ENCODE data around the gene PAK3. TPM values are rescaled to one million over a fixed set of nuclear protein-coding genes. Genes with fewer than 3 reads are reported as not detected.

The PAK3 gene
- total and polyA plus RNA-seq, 2 experiments from 2014 or later, result 5.0 to 5.4 TPM

DNA sequence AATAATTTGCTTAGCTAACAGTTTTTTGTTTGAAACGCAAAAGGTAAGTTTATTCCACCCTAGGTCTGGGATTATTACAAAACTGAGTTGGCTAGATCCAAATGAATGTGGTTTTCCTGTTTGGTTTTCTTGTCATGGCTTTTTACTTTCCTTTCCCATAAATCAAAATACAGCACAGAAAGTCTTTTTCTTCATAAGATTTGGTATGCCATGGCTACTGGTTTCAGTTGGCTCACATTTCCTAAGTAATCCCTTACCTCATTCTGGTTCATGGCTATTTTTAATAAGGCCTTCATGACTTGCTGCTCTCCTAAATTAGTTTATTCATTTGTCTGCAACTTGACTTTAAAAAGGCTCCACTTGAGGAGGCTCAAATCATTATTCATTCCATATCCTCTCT lies 12.9 kb upstream of the PAK3 start:
- Histone ChIP-seq H3K4me1 (ENCODE audit: insufficient read depth) (peaks cover 26% of the 10 kb centered on the region), H3K9me2 (ENCODE audit: insufficient read depth) (no peaks in the 10 kb centered on the region), H3K4me3 (no peak overlapping the region), H4K20me1 (replicated peaks; ENCODE audit: insufficient read depth) (no peaks in the 10 kb centered on the region), H3K4me2 (no peak overlapping the region), H3K36me3 (ENCODE audit: insufficient read depth) (no peaks in the 10 kb centered on the region), H2AFZ (no peak overlapping the region), H3K79me2 (replicated peaks; ENCODE audit: insufficient read depth) (no peaks in the 10 kb centered on the region), H3F3A (replicated peaks; ENCODE audit: low read depth) (no peaks in the 10 kb centered on the region), H3K27me3 (ENCODE audit: insufficient read depth) (no peaks in the 10 kb centered on the region), H3K27ac (ENCODE audit: low read depth) (no peak overlapping the region)
- TF ChIP-seq CREB1 (CRISPR knock-in tag; IDR thresholded peaks at IDR 0.05; ENCODE audit: low read depth) (no peak), ZNF114 (CRISPR knock-in tag; IDR thresholded peaks at IDR 0.05) (no peak), NANOG (IDR thresholded peaks at IDR 0.05; ENCODE audit: borderline replicate concordance) (no peak), ZNF331 (CRISPR knock-in tag; IDR thresholded peaks at IDR 0.05; ENCODE audit: low read depth) (no peak), POLR2AphosphoS5 (IDR thresholded peaks at IDR 0.05; ENCODE audit: low read depth) (no peak), EZH2phosphoT487 (IDR thresholded peaks at IDR 0.05; ENCODE audit: unreplicated experiment) (no peak), JUNB (IDR thresholded peaks at IDR 0.05; ENCODE audit: unreplicated experiment) (no peak), STAT1 (IDR thresholded peaks at IDR 0.05; ENCODE audit: unreplicated experiment) (no peak), EZH2 (IDR thresholded peaks at IDR 0.05; ENCODE audit: low read depth, unreplicated experiment) (no peak)
- TF ChIP-seq, protein P1, sequence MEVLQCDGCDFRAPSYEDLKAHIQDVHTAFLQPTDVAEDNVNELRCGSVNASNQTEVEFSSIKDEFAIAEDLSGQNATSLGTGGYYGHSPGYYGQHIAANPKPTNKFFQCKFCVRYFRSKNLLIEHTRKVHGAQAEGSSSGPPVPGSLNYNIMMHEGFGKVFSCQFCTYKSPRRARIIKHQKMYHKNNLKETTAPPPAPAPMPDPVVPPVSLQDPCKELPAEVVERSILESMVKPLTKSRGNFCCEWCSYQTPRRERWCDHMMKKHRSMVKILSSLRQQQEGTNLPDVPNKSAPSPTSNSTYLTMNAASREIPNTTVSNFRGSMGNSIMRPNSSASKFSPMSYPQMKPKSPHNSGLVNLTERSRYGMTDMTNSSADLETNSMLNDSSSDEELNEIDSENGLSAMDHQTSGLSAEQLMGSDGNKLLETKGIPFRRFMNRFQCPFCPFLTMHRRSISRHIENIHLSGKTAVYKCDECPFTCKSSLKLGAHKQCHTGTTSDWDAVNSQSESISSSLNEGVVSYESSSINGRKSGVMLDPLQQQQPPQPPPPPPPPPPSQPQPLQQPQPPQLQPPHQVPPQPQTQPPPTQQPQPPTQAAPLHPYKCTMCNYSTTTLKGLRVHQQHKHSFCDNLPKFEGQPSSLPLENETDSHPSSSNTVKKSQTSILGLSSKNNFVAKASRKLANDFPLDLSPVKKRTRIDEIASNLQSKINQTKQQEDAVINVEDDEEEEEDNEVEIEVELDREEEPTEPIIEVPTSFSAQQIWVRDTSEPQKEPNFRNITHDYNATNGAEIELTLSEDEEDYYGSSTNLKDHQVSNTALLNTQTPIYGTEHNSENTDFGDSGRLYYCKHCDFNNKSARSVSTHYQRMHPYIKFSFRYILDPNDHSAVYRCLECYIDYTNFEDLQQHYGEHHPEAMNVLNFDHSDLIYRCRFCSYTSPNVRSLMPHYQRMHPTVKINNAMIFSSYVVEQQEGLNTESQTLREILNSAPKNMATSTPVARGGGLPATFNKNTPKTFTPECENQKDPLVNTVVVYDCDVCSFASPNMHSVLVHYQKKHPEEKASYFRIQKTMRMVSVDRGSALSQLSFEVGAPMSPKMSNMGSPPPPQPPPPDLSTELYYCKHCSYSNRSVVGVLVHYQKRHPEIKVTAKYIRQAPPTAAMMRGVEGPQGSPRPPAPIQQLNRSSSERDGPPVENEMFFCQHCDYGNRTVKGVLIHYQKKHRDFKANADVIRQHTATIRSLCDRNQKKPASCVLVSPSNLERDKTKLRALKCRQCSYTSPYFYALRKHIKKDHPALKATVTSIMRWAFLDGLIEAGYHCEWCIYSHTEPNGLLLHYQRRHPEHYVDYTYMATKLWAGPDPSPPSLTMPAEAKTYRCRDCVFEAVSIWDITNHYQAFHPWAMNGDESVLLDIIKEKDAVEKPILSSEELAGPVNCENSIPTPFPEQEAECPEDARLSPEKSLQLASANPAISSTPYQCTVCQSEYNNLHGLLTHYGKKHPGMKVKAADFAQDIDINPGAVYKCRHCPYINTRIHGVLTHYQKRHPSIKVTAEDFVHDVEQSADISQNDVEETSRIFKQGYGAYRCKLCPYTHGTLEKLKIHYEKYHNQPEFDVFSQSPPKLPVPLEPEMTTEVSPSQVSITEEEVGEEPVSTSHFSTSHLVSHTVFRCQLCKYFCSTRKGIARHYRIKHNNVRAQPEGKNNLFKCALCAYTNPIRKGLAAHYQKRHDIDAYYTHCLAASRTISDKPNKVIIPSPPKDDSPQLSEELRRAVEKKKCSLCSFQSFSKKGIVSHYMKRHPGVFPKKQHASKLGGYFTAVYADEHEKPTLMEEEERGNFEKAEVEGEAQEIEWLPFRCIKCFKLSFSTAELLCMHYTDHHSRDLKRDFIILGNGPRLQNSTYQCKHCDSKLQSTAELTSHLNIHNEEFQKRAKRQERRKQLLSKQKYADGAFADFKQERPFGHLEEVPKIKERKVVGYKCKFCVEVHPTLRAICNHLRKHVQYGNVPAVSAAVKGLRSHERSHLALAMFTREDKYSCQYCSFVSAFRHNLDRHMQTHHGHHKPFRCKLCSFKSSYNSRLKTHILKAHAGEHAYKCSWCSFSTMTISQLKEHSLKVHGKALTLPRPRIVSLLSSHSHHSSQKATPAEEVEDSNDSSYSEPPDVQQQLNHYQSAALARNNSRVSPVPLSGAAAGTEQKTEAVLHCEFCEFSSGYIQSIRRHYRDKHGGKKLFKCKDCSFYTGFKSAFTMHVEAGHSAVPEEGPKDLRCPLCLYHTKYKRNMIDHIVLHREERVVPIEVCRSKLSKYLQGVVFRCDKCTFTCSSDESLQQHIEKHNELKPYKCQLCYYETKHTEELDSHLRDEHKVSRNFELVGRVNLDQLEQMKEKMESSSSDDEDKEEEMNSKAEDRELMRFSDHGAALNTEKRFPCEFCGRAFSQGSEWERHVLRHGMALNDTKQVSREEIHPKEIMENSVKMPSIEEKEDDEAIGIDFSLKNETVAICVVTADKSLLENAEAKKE (CRISPR knock-in tag; IDR thresholded peaks at IDR 0.05), result no peak
- TF ChIP-seq, protein P2, sequence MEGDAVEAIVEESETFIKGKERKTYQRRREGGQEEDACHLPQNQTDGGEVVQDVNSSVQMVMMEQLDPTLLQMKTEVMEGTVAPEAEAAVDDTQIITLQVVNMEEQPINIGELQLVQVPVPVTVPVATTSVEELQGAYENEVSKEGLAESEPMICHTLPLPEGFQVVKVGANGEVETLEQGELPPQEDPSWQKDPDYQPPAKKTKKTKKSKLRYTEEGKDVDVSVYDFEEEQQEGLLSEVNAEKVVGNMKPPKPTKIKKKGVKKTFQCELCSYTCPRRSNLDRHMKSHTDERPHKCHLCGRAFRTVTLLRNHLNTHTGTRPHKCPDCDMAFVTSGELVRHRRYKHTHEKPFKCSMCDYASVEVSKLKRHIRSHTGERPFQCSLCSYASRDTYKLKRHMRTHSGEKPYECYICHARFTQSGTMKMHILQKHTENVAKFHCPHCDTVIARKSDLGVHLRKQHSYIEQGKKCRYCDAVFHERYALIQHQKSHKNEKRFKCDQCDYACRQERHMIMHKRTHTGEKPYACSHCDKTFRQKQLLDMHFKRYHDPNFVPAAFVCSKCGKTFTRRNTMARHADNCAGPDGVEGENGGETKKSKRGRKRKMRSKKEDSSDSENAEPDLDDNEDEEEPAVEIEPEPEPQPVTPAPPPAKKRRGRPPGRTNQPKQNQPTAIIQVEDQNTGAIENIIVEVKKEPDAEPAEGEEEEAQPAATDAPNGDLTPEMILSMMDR (conservative IDR thresholded peaks at IDR 0.05; ENCODE audit: low read depth in 2 of 2), result no peak
- TF ChIP-seq, protein P3, sequence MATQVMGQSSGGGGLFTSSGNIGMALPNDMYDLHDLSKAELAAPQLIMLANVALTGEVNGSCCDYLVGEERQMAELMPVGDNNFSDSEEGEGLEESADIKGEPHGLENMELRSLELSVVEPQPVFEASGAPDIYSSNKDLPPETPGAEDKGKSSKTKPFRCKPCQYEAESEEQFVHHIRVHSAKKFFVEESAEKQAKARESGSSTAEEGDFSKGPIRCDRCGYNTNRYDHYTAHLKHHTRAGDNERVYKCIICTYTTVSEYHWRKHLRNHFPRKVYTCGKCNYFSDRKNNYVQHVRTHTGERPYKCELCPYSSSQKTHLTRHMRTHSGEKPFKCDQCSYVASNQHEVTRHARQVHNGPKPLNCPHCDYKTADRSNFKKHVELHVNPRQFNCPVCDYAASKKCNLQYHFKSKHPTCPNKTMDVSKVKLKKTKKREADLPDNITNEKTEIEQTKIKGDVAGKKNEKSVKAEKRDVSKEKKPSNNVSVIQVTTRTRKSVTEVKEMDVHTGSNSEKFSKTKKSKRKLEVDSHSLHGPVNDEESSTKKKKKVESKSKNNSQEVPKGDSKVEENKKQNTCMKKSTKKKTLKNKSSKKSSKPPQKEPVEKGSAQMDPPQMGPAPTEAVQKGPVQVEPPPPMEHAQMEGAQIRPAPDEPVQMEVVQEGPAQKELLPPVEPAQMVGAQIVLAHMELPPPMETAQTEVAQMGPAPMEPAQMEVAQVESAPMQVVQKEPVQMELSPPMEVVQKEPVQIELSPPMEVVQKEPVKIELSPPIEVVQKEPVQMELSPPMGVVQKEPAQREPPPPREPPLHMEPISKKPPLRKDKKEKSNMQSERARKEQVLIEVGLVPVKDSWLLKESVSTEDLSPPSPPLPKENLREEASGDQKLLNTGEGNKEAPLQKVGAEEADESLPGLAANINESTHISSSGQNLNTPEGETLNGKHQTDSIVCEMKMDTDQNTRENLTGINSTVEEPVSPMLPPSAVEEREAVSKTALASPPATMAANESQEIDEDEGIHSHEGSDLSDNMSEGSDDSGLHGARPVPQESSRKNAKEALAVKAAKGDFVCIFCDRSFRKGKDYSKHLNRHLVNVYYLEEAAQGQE (IDR thresholded peaks at IDR 0.05; ENCODE audit: unreplicated experiment), result no peak
- no peak for DNase-seq (ENCODE audit: low spot score)
- peaks cover 36% of the 10 kb centered on the region for H3K4me1 Mint-ChIP-seq
- 0 out of 2 replicates have a peak overlapping the region, but pooled peaks have one; percentile 0 for H3K27ac Mint-ChIP-seq
- H3K36me3 Mint-ChIP-seq (ENCODE audit: low read depth), result no peaks in the 10 kb centered on the region
- H3K4me3 Mint-ChIP-seq, result no peak overlapping the region
- H3K9me3 Mint-ChIP-seq, result no peaks in the 10 kb centered on the region
- ATAC-seq, result no peak
- peaks cover 2% of the 10 kb centered on the region for H3K27me3 Mint-ChIP-seq (ENCODE audit: insufficient read depth, low read depth, poor library complexity)
